DMS153 treated with DMSO at 0.1 percent for 48 hours (cell line): ENCODE measurements around the gene FILIP1.

ENCODE experiments used
- DNase-seq: peaks from one replicate; lab custom pipeline; 2025; ENCODE audit not compliant: unreplicated experiment; lab: John Stamatoyannopoulos, UW

FILIP1 gene, protein sequence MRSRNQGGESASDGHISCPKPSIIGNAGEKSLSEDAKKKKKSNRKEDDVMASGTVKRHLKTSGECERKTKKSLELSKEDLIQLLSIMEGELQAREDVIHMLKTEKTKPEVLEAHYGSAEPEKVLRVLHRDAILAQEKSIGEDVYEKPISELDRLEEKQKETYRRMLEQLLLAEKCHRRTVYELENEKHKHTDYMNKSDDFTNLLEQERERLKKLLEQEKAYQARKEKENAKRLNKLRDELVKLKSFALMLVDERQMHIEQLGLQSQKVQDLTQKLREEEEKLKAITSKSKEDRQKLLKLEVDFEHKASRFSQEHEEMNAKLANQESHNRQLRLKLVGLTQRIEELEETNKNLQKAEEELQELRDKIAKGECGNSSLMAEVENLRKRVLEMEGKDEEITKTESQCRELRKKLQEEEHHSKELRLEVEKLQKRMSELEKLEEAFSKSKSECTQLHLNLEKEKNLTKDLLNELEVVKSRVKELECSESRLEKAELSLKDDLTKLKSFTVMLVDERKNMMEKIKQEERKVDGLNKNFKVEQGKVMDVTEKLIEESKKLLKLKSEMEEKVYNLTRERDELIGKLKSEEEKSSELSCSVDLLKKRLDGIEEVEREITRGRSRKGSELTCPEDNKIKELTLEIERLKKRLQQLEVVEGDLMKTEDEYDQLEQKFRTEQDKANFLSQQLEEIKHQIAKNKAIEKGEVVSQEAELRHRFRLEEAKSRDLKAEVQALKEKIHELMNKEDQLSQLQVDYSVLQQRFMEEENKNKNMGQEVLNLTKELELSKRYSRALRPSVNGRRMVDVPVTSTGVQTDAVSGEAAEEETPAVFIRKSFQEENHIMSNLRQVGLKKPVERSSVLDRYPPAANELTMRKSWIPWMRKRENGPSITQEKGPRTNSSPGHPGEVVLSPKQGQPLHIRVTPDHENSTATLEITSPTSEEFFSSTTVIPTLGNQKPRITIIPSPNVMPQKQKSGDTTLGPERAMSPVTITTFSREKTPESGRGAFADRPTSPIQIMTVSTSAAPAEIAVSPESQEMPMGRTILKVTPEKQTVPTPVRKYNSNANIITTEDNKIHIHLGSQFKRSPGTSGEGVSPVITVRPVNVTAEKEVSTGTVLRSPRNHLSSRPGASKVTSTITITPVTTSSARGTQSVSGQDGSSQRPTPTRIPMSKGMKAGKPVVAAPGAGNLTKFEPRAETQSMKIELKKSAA (N-terminal part only)

DNA sequence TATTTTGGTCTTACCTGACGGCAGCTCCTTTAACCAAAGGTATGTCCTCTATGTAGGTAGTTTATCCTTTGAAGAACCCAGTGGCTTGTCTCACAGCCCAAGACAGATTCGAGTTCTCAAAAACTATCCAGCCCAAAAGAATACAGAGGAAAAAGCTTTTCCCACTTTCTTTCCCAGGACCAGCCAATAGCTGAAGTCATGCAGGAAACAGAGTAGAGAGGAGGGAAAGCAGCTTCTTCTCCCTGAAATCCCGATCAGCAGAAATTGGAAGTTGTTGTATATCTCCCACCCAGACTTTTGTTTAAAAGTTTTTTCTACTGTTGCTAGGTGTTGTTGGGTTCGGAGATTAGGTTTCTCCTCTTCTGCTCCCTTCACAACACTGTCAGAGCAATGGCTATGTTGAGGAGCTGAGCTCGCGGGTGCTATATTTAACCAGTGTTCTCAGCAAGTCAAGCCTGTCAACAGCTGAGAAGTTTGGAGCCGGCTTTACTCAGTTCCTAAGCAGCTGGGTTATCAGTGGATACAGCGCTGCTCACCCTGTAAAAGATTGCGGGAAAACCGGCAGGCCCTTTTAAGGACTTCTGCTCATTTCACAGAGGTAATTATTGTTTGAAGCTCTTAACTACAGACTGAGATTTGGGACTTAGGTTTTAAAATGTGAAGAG lies at the start of gene FILIP1:
FILIP1 (minus strand) TSS at position 401 of the 665 bp plus-strand sequence. CDS start 78,828 bp downstream, outside the sequence.
- no peak for DNase-seq

DNA sequence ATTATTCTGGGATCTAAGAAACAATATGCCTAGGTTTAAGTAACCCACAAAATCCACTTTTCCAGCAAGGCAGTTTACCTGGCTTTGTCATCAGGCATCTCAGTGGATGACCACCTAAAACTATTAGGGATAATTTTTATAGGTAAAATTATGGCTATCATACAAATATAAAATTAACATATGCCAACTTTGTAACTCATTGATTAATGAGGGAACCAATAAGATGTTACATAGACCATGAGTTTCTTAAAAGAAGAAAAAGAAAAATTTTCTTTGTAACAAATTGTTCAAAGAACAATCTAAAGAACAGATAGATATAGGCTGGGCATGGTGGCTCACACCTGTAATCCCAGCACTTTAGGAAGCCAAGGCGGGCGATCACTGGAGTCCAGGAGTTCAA lies 49.7 kb upstream of the FILIP1 start:
- DNase-seq: no peak

DNA sequence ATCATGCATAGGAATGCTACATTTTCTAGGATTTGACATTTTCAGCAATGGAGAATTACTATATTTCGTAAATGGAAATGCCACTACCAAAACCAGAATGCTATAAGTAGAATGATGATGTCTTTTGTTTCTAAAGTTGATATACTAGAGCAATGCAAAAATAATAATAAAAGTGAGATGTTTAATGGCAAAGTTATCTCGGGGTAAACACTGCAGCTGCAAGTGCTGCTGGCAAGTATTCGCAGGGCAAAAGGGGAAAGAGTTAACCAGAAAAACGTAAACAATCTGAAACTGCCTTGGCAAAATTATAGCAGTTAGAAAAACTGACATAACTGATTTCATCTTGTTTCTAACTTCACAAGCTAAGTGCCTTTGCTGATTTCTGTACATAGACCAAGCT lies 45.5 kb upstream of the FILIP1 start:
- no peak for DNase-seq

DNA sequence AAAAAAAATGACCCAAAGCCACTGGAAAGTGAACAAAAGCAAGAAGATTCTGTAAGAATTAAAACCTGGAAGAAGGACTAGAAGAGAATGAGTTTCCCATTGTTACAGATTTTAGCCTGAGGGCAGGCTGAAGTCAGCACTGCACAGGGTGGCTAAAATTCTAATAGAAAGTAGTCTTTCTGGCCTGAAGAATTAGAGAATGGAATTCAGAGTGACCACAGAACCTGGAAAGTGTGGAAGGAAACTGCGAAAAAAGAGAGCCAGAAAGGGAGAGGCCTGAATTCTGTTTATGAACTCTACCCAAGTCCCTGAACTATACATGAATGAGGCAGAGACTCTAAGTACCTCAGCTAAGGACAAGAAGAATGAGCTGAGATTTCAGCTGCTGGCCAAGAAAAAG lies 38.9 kb upstream of the FILIP1 start:
- DNase-seq: no peak

DNA sequence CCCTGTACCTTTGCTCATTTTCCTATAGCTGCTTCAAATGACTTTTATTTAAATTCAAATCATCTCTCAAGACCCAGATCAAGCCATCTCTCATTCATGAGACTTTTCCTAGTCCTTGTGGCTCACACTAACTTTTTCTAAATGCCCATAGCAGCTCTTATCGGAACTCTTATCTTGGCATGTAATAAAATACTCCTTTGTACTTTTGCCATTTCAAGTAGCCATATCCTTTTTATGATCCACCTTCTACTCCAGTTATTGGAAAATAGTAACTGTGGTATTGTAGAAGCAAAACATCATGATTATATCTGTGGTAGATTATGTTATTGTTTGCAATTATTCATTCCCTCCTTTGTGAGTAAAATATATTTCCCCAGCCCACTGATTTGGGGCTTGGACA lies 37.6 kb upstream of the FILIP1 start:
- no peak for DNase-seq

DNA sequence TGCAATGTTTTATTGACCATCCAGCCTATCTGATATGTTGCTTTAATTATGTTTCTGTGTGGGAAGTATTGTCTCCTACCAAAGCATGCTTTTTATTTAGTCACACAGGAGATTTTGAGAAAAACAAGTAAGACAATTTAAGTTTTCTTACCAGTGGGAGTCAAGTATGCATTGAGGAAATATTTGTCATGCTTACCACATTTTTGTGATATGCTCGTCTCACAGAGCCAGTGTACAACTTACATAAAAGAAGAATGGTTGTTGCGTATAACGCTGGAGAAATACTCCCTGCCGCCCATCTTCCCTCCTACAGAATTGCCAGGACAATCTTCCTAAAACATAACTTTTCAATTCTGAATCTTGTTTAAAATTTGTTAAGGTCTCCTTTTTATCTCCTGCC lies 37.1 kb upstream of the FILIP1 start:
- no peak for DNase-seq

DNA sequence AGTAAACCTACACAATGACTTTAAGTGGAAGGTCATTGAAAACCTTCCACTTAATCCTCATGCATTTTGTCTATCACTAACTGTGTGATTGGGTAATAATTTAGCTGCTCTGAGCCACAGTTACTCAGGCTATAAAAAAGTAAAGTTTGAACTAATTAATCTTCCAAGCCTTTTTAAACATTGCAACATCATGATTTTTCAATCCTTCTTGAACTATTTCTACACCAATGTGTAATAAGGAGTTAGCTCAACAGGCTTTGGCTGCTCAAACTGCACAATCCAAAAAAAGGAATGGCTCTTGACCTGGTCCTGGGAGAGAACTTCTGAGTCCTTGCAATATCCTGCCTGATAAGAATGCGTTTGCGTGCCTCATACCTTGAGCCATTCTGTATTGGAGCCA lies 34.8 kb upstream of the FILIP1 start:
- no peak for DNase-seq

DNA sequence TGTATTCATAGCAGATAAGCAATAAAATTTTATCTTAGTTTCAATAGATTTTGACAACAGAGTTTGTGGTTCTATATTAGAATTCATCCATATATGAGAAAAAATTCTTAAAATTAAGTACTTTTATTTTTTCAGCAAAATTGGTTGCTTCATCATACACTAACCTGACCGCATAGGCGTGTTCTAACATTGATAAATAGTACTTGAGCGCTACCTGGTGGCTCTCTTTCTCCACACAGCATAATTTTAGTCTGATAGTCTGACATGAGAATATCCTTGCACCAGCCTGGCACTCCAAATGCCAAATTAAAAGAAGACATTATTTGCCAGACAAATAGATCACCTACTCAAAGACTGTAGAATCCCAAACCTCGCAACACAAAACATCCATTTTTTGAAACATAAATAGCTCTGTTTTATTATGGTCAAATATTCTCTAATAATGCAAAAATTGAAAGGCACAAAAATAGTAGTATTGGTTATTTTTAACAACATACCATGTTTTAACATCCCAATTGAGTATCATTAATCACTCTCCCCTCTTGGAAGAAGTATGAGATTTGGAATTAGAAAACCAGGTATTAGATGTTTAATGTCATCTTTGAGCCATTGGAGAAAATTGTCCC lies 33.0 kb upstream of the FILIP1 start:
- peak; percentile 74 for DNase-seq

DNA sequence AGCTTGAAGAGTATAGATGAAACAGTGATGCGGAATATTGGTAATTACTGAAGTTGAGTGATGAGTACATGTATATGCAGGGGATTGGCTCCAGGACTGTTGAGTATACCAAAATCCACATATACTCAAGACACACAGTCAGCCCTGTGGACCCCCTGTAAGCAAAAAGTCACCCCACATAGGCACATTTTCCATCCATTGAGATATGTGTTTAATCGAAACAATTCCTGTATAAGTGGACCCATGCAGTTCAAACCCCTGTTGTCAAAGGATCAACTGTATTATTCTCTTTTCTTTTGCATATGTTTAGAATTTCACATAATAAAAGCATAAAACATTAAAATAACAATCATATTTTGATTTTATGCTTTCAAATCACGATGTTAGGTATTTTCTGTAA lies 32.1 kb upstream of the FILIP1 start:
- no peak for DNase-seq

DNA sequence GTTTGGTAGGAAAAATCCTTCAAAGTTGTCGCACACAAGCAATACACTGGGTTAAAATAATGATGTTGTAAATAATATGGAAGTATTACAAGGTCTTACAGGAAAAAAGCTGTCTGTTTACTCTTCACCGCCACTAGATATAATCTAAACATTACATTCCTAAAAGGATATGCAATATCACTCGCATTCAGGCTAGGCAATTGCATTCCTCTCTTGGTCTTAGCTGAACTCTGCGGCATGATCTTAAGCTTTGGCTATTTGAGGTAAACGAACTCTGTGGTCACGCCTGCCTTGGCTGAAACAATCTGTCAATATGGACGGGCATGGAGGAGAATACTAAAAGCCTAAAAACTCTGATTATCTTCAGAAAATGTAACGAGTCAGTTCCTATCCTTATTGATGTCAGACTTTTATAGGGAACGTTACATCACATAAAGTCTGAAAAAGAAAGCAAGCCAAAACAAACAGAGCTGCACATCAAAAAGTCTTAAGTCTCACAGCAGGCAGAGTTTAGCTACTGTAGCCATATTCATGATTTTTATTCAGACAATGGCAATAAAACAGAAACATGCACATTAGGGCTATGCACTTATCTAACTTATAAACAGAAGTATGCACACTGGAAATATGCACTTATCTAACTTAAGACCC lies 30.8 kb upstream of the FILIP1 start:
- DNase-seq: peak; percentile 8

DNA sequence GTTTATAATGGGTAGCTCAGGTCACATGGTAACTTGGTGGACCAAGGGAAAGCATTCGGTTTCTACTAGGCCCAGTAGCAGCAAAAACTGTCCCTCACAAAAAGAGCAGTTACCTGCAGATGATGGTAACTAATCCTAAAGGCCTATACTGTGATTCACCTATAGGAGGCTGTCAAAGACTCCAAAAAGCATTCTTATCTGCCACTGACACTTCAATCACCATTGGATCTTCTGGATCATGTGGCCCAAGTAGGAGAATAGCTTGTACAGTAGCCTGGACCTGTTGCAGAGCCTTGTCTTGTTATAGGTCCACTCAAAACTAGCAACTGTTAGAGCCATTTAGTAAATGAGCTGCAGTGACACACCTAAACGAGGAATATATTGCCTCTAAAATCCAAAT lies 23.2 kb upstream of the FILIP1 start:
- DNase-seq: no peak

DNA sequence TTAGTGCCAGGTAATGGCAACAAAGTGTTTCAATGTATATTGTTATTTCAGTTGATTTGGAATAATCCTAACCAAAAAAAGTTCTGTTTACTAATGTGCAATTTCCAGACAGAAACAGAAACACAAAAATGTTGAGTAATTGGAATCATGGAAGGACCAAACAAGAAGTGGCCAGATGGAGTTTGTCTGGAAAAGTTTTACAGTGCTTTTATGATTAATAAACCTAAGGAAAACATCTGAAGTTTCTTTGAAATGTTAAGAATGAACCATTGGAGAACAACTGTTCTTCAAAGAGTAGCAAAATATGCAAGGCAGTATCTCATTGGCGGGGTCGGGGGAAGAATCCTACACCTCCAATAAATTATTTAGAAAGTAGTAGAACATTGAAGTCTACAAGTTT lies 19.0 kb upstream of the FILIP1 start:
- no peak for DNase-seq

DNA sequence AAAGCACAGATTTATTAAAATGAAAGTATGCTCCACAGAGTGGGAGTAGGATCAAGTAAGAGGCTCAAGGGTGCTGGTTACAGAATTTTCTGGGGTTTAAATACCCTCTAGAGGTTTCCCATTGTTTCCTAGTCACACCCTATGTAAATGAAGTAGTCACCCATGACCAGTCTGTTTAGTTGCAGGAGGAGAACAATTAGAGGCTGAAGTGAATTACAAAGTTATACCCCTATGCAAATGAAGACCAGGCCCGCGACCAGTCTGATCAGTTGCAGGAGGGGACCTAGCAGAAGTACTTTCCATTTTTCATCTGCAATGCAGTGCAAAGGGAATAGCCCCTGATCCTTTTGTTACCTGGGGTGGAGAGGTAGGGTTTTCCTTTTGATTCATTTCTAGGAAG lies 11.8 kb upstream of the FILIP1 start:
- DNase-seq: no peak

DNA sequence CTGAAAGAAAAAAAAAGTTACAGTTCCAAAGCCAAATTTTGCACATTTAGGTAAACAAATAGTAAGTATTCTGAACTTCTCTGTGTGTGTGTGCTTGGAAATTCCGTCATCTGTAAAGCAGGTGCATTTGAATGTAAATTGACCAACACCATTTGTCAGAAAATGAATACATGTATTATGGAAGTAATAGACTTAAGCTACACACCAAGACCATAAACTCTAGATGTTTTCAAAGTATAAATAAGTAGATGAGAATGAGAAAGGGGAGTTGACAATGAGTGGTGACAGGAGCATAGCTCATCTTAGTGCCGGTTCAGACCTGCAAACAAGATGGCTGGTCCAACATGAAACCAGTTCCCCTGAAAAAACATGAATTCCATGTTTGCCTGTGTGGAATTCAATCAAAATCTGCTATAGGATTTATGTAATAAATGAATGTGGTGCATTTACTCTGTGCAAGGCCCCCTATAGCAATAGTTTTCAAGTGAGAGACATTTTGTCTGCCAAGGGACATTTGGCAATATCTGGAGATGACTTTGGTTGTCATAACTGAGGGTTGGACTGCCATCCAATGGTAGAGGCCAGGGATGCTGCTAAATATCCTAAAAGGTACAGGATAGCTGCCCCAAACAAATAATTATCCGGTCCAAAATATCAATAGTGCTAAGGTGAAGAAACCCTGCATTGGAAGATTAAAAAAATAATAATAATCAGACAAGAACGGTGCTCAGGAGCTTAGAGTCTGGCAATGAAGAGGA lies 11.0 kb upstream of the FILIP1 start:
- no peak for DNase-seq

DNA sequence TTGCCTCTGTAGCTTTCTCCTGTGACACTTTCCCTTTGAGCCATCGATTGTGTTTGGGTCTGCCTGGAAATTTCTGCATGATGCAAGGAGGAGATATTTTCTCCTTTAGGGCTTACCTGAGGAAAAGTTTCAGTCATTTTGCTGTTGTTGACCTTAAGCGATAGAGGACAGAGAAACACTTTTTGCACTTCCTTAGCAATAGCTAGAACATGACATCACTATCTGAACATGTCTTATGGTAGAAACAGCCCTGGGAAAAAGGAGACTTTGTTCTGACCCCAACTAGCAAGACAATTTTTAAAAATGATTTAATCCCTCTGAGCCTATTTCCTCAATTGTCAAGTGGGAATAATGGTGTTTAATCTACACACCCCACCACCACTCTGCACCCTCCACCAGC lies 9.7 kb upstream of the FILIP1 start:
- DNase-seq: no peak

DNA sequence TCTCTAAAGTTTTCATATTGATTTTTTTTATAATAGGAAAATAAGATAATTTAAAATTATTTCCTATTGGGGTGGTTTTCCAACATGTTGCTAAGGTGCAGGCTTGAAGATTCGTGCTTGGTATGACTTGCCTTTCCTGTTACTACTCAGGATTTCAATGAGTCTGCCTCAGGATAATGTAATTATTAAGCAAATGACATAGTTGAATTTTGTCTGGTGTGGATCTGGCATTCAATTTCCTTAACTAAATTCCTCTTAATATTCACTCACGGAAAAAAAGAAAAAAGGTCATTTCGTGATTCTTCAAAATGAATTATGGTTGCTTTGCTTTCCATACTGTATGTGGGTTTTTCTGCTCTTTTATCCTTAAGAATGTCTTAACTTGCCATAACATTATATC lies 9.3 kb upstream of the FILIP1 start:
- no peak for DNase-seq

DNA sequence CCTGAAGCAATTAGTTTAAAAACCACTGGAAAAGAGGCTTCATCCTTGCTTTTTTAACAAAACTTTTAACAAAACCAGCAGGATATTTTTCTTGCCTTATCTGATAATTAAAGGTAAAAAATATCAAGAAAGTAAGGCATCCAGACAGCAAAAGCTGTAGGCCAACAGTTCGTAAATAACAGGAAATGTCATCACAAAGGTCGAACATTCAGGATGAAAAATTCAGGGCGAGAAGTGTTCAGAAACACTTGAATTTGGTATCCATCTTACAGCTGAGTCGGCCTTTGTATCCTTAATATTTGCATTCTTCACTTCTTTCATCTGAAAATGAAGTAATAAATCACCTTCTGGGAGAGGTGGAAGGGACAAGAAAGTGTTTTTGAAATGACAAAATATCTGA lies 8.2 kb upstream of the FILIP1 start:
- no peak for DNase-seq

DNA sequence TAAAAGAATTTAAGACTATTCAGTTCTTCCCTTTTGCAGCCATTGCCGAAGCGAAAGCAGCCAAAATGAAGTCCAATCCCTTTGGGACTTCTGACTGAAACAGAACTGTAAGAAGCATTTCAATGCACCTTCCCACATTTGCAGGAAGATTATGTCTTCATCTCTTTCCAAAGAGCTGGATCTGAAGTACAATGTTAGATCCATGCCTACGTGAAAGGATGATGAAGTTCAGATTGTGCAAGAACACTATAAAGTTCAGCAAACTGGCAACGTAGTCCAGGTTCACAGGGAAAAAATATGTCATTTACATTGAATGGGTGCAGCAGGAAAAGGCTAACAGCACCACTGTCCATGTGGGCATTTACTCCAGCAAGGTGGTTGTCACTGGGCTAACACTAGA lies 6.0 kb upstream of the FILIP1 start:
- no peak for DNase-seq

DNA sequence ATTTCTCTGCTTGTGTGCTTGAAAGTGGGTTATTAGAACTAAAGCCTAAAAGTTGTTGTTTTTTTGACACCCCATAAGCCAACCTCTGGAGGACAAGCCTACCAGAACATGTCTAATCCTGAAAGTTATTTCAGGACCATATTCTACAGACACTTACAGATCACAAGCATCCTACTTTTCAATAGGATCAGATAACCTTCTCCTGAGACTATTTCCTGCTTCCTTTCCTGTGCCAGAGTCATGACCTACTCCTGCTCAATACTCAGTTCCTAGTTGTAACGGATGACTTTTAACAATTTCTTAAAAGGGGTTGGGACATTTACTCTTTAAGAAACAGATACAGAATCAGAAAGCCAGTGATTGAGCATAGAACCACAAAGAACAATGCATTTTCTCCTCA lies 5.3 kb upstream of the FILIP1 start:
- no peak for DNase-seq
